Prostate gland (tissue), 2 donors: ENCODE results near the gene LRRC8E.

Experiments
- POLR2A ChIP-seq: fragments of 450-650 bp; IDR thresholded peaks from one replicate; pipeline ENCODE4 v1.6.1; 2016; ENCODE audit warnings: antibody characterized with exemption, mild to moderate bottlenecking
- POLR2AphosphoS5 ChIP-seq: sonication (generic); formaldehyde crosslinking; IDR thresholded peaks from one replicate; pipeline ENCODE4 v1.6.1; 2017; ENCODE audit warnings: antibody characterized with exemption
- TF ChIP-seq, protein P1 (sequence below), 4 experiments: fragments of 200-600 bp in 2 of 4; fragments of 450-650 bp in 2 of 4; sonication (generic) in 2 of 4; IDR thresholded peaks; 1 replicate in 3 of 4; 2 replicates in 1 of 4; pipeline ENCODE4 v1.5.1; 2016 to 2019; ENCODE audit warnings: antibody characterized with exemption in 4 of 4, mild to moderate bottlenecking in 2 of 4, moderate library complexity in 2 of 4

DNA sequence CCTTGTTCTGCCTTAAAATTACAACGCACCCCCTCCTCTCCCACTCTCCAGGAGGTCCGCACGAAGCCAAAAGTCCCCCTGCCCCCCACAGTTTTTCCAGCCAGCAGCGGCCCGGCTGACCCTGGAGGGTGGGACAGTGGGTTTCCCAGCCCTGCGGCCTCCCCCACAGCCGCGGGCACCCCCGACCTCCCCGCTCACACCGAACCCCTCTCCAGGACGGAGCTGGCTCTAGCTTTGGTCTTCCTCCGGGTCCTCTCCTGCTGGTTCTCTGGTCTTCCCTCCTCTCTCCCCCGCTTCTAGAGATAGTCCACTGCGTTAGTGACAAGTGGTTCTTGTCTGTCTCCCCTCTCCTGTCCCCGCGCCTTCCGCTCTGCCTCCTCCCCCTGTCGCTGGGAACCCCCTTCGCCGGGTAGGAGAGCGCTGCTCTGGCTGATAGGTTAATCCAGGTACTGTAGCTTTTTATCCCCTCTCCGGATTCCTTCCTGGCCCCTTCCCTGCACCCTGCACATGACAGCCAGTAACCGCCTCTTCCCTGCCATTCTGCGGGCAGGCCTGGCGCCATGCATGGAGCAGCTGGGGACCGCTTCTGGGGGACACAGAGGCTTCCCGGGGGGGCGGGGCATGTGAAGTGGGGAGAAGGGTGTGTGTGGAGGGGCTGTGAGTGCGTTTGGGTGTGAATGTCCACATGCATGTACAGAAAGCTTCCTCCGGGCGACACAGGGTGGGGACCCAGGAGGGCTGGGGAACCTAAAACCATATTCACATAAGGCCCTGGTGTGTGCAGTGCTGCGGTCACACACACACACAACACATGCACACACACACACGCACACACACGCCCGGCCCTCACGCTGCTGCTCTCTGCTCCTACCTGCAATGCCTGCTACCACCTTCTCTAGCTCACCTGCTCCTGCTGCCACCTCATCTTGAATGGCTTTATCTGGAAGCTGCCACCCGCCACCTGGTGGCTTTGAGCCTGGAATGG lies 31.3 kb upstream of the LRRC8E start:
- TF ChIP-seq, protein P1, sequence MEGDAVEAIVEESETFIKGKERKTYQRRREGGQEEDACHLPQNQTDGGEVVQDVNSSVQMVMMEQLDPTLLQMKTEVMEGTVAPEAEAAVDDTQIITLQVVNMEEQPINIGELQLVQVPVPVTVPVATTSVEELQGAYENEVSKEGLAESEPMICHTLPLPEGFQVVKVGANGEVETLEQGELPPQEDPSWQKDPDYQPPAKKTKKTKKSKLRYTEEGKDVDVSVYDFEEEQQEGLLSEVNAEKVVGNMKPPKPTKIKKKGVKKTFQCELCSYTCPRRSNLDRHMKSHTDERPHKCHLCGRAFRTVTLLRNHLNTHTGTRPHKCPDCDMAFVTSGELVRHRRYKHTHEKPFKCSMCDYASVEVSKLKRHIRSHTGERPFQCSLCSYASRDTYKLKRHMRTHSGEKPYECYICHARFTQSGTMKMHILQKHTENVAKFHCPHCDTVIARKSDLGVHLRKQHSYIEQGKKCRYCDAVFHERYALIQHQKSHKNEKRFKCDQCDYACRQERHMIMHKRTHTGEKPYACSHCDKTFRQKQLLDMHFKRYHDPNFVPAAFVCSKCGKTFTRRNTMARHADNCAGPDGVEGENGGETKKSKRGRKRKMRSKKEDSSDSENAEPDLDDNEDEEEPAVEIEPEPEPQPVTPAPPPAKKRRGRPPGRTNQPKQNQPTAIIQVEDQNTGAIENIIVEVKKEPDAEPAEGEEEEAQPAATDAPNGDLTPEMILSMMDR (IDR thresholded peaks at IDR 0.05) = no peak
- TF ChIP-seq POLR2AphosphoS5 (no peak), POLR2A (no peak)
